ENCODE measurements around the gene ZNF229. TPM values are rescaled to one million over a fixed set of nuclear protein-coding genes. Genes with fewer than 3 reads are reported as not detected.
"Not testable (repeated sequence)": the region's sequence is repeated elsewhere in the genome, so short reads cannot be mapped to it uniquely, and the experiment has no call there.

Gene ZNF229
- total and polyA plus RNA-seq, 2 donors (not counting 3 experiments of a cell fraction or from before 2014, with no cell fraction given), result 2.7 to 8.8 TPM

DNA sequence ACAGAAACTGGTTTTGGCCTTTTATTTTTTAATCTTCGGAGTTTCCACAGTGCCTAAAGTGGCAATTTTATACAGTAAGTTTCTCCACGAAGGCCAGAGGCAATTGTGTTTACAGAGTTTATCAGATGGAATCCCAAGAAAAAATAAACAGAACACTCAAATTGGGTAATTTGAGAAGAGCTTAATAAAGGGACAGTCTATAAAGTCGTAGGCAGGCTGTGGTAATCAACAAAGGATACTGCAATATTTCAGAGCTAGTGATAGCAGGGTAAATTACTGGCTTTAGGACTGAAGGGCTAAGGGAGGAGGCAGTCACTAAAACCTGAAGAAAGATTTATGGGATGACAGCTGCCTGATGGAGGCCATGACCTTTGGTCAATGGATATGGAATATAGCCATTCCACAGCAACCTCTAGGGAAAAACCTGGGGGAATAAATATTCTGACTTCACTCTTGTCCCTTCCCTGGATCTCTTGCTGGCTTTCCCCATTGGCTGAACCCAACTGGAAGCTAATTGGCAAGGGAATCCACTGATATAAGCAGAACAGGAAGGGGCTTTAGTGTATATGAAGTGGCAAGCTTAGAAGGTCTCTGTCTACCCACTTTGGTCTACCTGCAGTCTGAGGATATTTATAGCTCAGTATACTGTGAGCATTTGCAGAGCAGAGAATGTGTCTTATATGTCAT, 14.5 kb upstream of the ZNF229 start:
- intact Hi-C loops (cut with micrococcal nuclease); FAIRE-seq; H3K4me1 ChIP-seq (ENCODE audit: control insufficient read depth, extremely low read depth, insufficient read depth, low read length); POLR2A ChIA-PET; H2AFZ ChIP-seq (ENCODE audit: low read depth, low read length); H3K4me2 ChIP-seq (ENCODE audit: insufficient read depth, low read length); H3K9me3 ChIP-seq (replicated peaks; ENCODE audit: control insufficient read depth, insufficient read depth, low read length); H3K9me1 ChIP-seq (replicated peaks; ENCODE audit: control insufficient read depth, extremely low read depth, insufficient read depth, low read length); BruUV-seq (replicated peaks); H3K27me3 ChIP-seq (ENCODE audit: control insufficient read depth in 2 of 2, insufficient read depth in 2 of 2, low read length in 2 of 2); dilution Hi-C loops (cut with MboI; ENCODE audit: extremely low pct_ligation_motif_present, low sequenced_read_pairs); CTCF ChIA-PET; H3K4me3 ChIP-seq (replicated peaks in 1 of 3; ENCODE audit: insufficient read depth in 1 of 3, low read depth in 1 of 3, low read length in 3 of 3); H3K9ac ChIP-seq (replicated peaks; ENCODE audit: extremely low read depth, insufficient read depth, low read length); H3K27ac ChIP-seq (ENCODE audit: insufficient read depth, low read depth, low read length); H4K20me1 ChIP-seq (replicated peaks; ENCODE audit: control insufficient read depth, extremely low read depth, insufficient read depth, low read length); H3K36me3 ChIP-seq (ENCODE audit: control insufficient read depth in 2 of 2, extremely low read depth in 1 of 2, insufficient read depth in 2 of 2, low read length in 2 of 2); DNase-seq (ENCODE audit: low read depth, low spot score); H3K79me2 ChIP-seq (ENCODE audit: control insufficient read depth, insufficient read depth, low read length): not testable (repeated sequence)

GRCh38 chr19:44456016-44456415, 7.7 kb upstream of the ZNF229 start:
- H3K36me3 ChIP-seq (ENCODE audit: control insufficient read depth in 2 of 2, extremely low read depth in 1 of 2, insufficient read depth in 2 of 2, low read length in 2 of 2); H3K27ac ChIP-seq (ENCODE audit: insufficient read depth, low read depth, low read length); CTCF ChIA-PET; H3K9me1 ChIP-seq (replicated peaks; ENCODE audit: control insufficient read depth, extremely low read depth, insufficient read depth, low read length); DNase-seq (ENCODE audit: low read depth, low spot score); H4K20me1 ChIP-seq (replicated peaks; ENCODE audit: control insufficient read depth, extremely low read depth, insufficient read depth, low read length); POLR2A ChIA-PET; H3K27me3 ChIP-seq (ENCODE audit: control insufficient read depth in 2 of 2, insufficient read depth in 2 of 2, low read length in 2 of 2); dilution Hi-C loops (cut with MboI; ENCODE audit: extremely low pct_ligation_motif_present, low sequenced_read_pairs); FAIRE-seq; BruUV-seq (replicated peaks); H3K79me2 ChIP-seq (ENCODE audit: control insufficient read depth, insufficient read depth, low read length); H3K9ac ChIP-seq (replicated peaks; ENCODE audit: extremely low read depth, insufficient read depth, low read length); intact Hi-C loops (cut with micrococcal nuclease); H3K4me2 ChIP-seq (ENCODE audit: insufficient read depth, low read length); H3K4me1 ChIP-seq (ENCODE audit: control insufficient read depth, extremely low read depth, insufficient read depth, low read length); H2AFZ ChIP-seq (ENCODE audit: low read depth, low read length); H3K9me3 ChIP-seq (replicated peaks; ENCODE audit: control insufficient read depth, insufficient read depth, low read length); H3K4me3 ChIP-seq (replicated peaks in 1 of 3; ENCODE audit: insufficient read depth in 1 of 3, low read depth in 1 of 3, low read length in 3 of 3): not testable (repeated sequence)

DNA sequence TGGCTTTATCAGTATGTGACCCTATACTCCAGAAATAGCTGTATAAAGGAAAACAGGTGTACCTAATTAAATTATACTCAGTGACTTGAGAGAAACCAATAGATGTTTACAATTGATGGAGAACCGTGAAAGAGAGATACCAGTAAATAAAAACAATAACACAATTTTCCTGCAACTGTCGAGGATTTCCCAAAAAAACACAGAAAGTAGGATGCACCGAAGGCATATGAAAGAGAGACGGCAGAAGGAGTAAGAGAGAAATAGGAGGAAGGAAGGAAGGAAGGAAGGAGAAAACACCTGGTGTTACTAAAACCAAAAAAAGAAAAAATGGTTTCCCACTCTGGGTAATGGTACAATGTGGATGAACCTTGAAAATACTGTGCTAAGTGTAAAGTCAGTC, 6.8 kb upstream of the ZNF229 start:
- TF ChIP-seq FOS (IDR thresholded peaks at IDR 0.05; ENCODE audit: borderline replicate concordance, insufficient read depth, low read length), result no peak
- TF ChIP-seq EZH2 (IDR thresholded peaks at IDR 0.05; ENCODE audit: borderline replicate concordance, low read depth, low read length, severe bottlenecking), result no peak
- TF ChIP-seq, protein P1, sequence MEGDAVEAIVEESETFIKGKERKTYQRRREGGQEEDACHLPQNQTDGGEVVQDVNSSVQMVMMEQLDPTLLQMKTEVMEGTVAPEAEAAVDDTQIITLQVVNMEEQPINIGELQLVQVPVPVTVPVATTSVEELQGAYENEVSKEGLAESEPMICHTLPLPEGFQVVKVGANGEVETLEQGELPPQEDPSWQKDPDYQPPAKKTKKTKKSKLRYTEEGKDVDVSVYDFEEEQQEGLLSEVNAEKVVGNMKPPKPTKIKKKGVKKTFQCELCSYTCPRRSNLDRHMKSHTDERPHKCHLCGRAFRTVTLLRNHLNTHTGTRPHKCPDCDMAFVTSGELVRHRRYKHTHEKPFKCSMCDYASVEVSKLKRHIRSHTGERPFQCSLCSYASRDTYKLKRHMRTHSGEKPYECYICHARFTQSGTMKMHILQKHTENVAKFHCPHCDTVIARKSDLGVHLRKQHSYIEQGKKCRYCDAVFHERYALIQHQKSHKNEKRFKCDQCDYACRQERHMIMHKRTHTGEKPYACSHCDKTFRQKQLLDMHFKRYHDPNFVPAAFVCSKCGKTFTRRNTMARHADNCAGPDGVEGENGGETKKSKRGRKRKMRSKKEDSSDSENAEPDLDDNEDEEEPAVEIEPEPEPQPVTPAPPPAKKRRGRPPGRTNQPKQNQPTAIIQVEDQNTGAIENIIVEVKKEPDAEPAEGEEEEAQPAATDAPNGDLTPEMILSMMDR (IDR thresholded peaks at IDR 0.05; ENCODE audit: extremely low read depth in 1 of 2, insufficient read depth in 1 of 2, low read depth in 1 of 2, low read length in 2 of 2), result no peak
- TF ChIP-seq, protein P2, sequence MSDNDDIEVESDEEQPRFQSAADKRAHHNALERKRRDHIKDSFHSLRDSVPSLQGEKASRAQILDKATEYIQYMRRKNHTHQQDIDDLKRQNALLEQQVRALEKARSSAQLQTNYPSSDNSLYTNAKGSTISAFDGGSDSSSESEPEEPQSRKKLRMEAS (IDR thresholded peaks at IDR 0.05; ENCODE audit: insufficient read depth, insufficient read length), result no peak
- no peak for TF ChIP-seq MYC (IDR thresholded peaks at IDR 0.05; ENCODE audit: low read depth, low read length)
- no peak for TF ChIP-seq POLR2AphosphoS5 (IDR thresholded peaks at IDR 0.05; ENCODE audit: insufficient read depth, low read depth, low read length)
- TF ChIP-seq POLR2A (IDR thresholded peaks at IDR 0.05; ENCODE audit: low read depth, low read length), result no peak
- TF ChIP-seq GATA2 (IDR thresholded peaks at IDR 0.05; ENCODE audit: insufficient read depth, insufficient read length, low read depth, low read length), result no peak
- no peak for TF ChIP-seq JUN (IDR thresholded peaks at IDR 0.05; ENCODE audit: borderline replicate concordance, insufficient read depth, insufficient read length, low read depth)
- no peak for FAIRE-seq

More for the DNA sequence above, 6.8 kb upstream of the ZNF229 start:
- BruUV-seq (replicated peaks), result no TSS peak
- dilution Hi-C loops (cut with MboI; ENCODE audit: extremely low pct_ligation_motif_present, low sequenced_read_pairs) (no loop called here), intact Hi-C loops (cut with micrococcal nuclease) (no loop called here)
- Histone ChIP-seq H3K36me3 (ENCODE audit: control insufficient read depth in 2 of 2, extremely low read depth in 1 of 2, insufficient read depth in 2 of 2, low read length in 2 of 2) (no peaks in the 10 kb centered on the region), H3K27ac (ENCODE audit: insufficient read depth, low read depth, low read length) (no peak overlapping the region), H3K9ac (replicated peaks; ENCODE audit: extremely low read depth, insufficient read depth, low read length) (no peak overlapping the region), H4K20me1 (replicated peaks; ENCODE audit: control insufficient read depth, extremely low read depth, insufficient read depth, low read length) (no peaks in the 10 kb centered on the region), H3K4me1 (ENCODE audit: control insufficient read depth, extremely low read depth, insufficient read depth, low read length) (no peaks in the 10 kb centered on the region), H3K9me3 (replicated peaks; ENCODE audit: control insufficient read depth, insufficient read depth, low read length) (no peaks in the 10 kb centered on the region), H2AFZ (ENCODE audit: low read depth, low read length) (no peak overlapping the region), H3K4me2 (ENCODE audit: insufficient read depth, low read length) (no peak overlapping the region), H3K79me2 (ENCODE audit: control insufficient read depth, insufficient read depth, low read length) (no peaks in the 10 kb centered on the region), H3K4me3 (replicated peaks in 1 of 3; ENCODE audit: insufficient read depth in 1 of 3, low read depth in 1 of 3, low read length in 3 of 3) (no peak overlapping the region), H3K27me3 (ENCODE audit: control insufficient read depth in 2 of 2, insufficient read depth in 2 of 2, low read length in 2 of 2) (no peaks in the 10 kb centered on the region), H3K9me1 (replicated peaks; ENCODE audit: control insufficient read depth, extremely low read depth, insufficient read depth, low read length) (no peaks in the 10 kb centered on the region)
- no peak for DNase-seq (ENCODE audit: low read depth, low spot score)
- ChIA-PET POLR2A (no interaction called here), CTCF (no interaction called here)
